HEK293 (cell line): ENCODE measurements around the gene NUP85.

ENCODE experiments used
- IKZF3 ChIP-seq: fragments of 450-650 bp; IDR thresholded peaks from 2 replicates; pipeline ENCODE4 v1.5.0; 2018; ENCODE audit warnings: missing biosample characterization, mild to moderate bottlenecking, missing genetic modification characterization, moderate library complexity
- KLF8 ChIP-seq: fragments of 450-650 bp; formaldehyde crosslinking; IDR thresholded peaks from 2 replicates; pipeline ENCODE4 v1.5.1; 2016; ENCODE audit warnings: missing biosample characterization, missing genetic modification characterization
- SCRT1 ChIP-seq: fragments of 450-650 bp; formaldehyde crosslinking; IDR thresholded peaks from 2 replicates; pipeline ENCODE4 v1.5.1; 2016; ENCODE audit warnings: missing biosample characterization, missing genetic modification characterization, borderline replicate concordance
- ZBTB20 ChIP-seq: fragments of 450-650 bp; formaldehyde crosslinking; IDR thresholded peaks from 2 replicates; pipeline ENCODE4 v1.5.1; 2016; ENCODE audit warnings: missing biosample characterization, missing genetic modification characterization
- ZNF174 ChIP-seq: fragments of 450-650 bp; formaldehyde crosslinking; IDR thresholded peaks from 2 replicates; pipeline ENCODE4 v1.5.0; 2017; ENCODE audit warnings: missing biosample characterization, mild to moderate bottlenecking, missing genetic modification characterization
- ZNF341 ChIP-seq: fragments of 450-650 bp; formaldehyde crosslinking; IDR thresholded peaks from 2 replicates; pipeline ENCODE4; 2016; ENCODE audit warnings: low read depth, missing biosample characterization, missing genetic modification characterization
- ZNF350 ChIP-seq: fragments of 450-650 bp; formaldehyde crosslinking; IDR thresholded peaks from 2 replicates; pipeline ENCODE4 v1.5.0; 2017; ENCODE audit warnings: missing biosample characterization, mild to moderate bottlenecking, missing genetic modification characterization
- ZNF394 ChIP-seq: fragments of 450-650 bp; formaldehyde crosslinking; IDR thresholded peaks from 2 replicates; pipeline ENCODE4 v1.5.1; 2016; ENCODE audit warnings: missing biosample characterization, missing genetic modification characterization, mild to moderate bottlenecking, moderate library complexity, borderline replicate concordance
- ZNF404 ChIP-seq: fragments of 450-650 bp; formaldehyde crosslinking; IDR thresholded peaks from 2 replicates; pipeline ENCODE4 v1.5.1; 2017; ENCODE audit warnings: missing biosample characterization, missing genetic modification characterization
- ZNF48 ChIP-seq: fragments of 450-650 bp; formaldehyde crosslinking; IDR thresholded peaks from 2 replicates; pipeline ENCODE4 v1.5.1; 2016; ENCODE audit warnings: missing biosample characterization, missing genetic modification characterization
- ZNF530 ChIP-seq: fragments of 450-650 bp; formaldehyde crosslinking; IDR thresholded peaks from 2 replicates; pipeline ENCODE4 v1.5.1; 2016; ENCODE audit warnings: low read depth, missing biosample characterization, missing genetic modification characterization
- ZNF560 ChIP-seq: fragments of 450-650 bp; formaldehyde crosslinking; IDR thresholded peaks from 2 replicates; pipeline ENCODE4 v1.5.1; 2017; ENCODE audit warnings: missing biosample characterization, missing genetic modification characterization, borderline replicate concordance
- ZNF561 ChIP-seq: fragments of 450-650 bp; IDR thresholded peaks from 2 replicates; pipeline ENCODE4 v1.5.1; 2018; ENCODE audit warnings: missing biosample characterization, missing genetic modification characterization, borderline replicate concordance
- ZNF585B ChIP-seq: fragments of 450-650 bp; formaldehyde crosslinking; IDR thresholded peaks from 2 replicates; pipeline ENCODE4 v1.5.1; 2016; ENCODE audit warnings: missing biosample characterization, missing genetic modification characterization
- ZNF624 ChIP-seq: fragments of 450-650 bp; formaldehyde crosslinking; IDR thresholded peaks from 2 replicates; pipeline ENCODE4 v1.5.1; 2017; ENCODE audit warnings: missing biosample characterization, missing genetic modification characterization
- ZXDB ChIP-seq: fragments of 450-650 bp; formaldehyde crosslinking; IDR thresholded peaks from 2 replicates; pipeline ENCODE4 v1.5.1; 2016; ENCODE audit warnings: missing biosample characterization, missing genetic modification characterization
- TF ChIP-seq, protein P1 (sequence below): fragments of 450-650 bp; formaldehyde crosslinking; IDR thresholded peaks from 2 replicates; pipeline ENCODE4 v1.5.1; 2016; ENCODE audit warnings: missing biosample characterization, missing genetic modification characterization, borderline replicate concordance
- TF ChIP-seq, protein P2 (sequence below): fragments of 450-650 bp; formaldehyde crosslinking; IDR thresholded peaks from 2 replicates; pipeline ENCODE4 v1.5.1; 2016; ENCODE audit warnings: missing biosample characterization, missing genetic modification characterization, borderline replicate concordance
- TF ChIP-seq, protein P3 (sequence below): fragments of 450-650 bp; formaldehyde crosslinking; IDR thresholded peaks from 2 replicates; pipeline ENCODE4 v1.5.1; 2016; ENCODE audit warnings: missing biosample characterization, missing genetic modification characterization, borderline replicate concordance
- TF ChIP-seq, protein P4 (sequence below): fragments of 450-650 bp; formaldehyde crosslinking; IDR thresholded peaks from 2 replicates; pipeline ENCODE4 v1.5.1; 2016; ENCODE audit warnings: missing biosample characterization, missing genetic modification characterization
- TF ChIP-seq, protein P5 (sequence below): fragments of 450-650 bp; formaldehyde crosslinking; IDR thresholded peaks from 2 replicates; pipeline ENCODE4 v1.5.1; 2016; ENCODE audit warnings: missing biosample characterization, missing genetic modification characterization

Gene NUP85

DNA sequence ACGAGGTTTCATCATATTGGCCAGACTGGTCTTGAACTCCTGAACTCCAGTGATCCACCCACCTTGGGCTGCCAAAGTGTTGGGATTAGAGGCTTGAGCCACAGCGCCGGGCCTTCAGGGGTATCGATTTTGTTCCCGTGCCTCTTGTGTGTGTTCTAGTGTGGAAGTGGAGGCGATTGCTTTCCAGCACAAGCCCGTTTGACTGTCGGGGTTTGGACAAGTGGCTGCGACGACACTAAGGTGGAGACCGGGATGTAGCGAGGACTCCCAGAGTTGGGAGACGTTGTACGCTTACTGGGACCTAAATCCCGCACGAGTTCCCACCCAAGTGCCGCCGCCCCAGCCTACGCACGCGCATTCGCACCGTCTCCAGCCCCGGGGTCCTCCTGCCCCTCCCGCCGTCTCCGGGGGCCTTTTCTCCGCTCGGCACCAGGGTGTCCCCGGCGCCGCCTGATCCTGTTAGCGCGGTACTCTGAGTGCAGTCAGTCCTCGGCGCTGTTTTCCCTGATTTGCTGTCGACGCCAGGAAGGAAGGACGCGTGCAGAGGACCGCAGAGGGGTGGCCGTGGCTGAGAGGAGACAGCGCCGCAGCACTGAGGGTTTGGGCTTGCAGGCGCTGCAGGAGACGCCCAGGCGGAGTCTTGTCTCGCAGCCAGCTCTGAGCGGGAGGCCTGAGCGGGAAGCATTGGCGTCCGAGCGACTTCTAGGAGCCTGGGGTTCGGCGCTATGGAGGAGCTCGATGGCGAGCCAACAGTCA lies at the start of gene NUP85 (continued):
- TF ChIP-seq ZNF624 (no peak), ZXDB (tag by site-specific recombination) (peak; percentile 84), ZNF394 (peak; percentile 60), ZNF404 (no peak), ZNF341 (tag by site-specific recombination) (peak; percentile 89), ZBTB20 (peak; percentile 26; the same call in 1 of the 2 replicates), ZNF350 (tag by site-specific recombination) (no peak), KLF8 (tag by site-specific recombination) (peak; percentile 95), IKZF3 (peak; percentile 87), ZNF530 (tag by site-specific recombination) (no peak), SCRT1 (no peak), ZNF561 (tag by site-specific recombination) (peak; percentile 30; the same call in 1 of the 2 replicates), ZNF560 (tag by site-specific recombination) (no peak), ZNF48 (no peak), ZNF174 (tag by site-specific recombination) (no peak), ZNF585B (no peak)
- TF ChIP-seq, protein P1, sequence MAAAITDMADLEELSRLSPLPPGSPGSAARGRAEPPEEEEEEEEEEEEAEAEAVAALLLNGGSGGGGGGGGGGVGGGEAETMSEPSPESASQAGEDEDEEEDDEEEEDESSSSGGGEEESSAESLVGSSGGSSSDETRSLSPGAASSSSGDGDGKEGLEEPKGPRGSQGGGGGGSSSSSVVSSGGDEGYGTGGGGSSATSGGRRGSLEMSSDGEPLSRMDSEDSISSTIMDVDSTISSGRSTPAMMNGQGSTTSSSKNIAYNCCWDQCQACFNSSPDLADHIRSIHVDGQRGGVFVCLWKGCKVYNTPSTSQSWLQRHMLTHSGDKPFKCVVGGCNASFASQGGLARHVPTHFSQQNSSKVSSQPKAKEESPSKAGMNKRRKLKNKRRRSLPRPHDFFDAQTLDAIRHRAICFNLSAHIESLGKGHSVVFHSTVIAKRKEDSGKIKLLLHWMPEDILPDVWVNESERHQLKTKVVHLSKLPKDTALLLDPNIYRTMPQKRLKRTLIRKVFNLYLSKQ (tag by site-specific recombination), result no peak
- TF ChIP-seq, protein P2, sequence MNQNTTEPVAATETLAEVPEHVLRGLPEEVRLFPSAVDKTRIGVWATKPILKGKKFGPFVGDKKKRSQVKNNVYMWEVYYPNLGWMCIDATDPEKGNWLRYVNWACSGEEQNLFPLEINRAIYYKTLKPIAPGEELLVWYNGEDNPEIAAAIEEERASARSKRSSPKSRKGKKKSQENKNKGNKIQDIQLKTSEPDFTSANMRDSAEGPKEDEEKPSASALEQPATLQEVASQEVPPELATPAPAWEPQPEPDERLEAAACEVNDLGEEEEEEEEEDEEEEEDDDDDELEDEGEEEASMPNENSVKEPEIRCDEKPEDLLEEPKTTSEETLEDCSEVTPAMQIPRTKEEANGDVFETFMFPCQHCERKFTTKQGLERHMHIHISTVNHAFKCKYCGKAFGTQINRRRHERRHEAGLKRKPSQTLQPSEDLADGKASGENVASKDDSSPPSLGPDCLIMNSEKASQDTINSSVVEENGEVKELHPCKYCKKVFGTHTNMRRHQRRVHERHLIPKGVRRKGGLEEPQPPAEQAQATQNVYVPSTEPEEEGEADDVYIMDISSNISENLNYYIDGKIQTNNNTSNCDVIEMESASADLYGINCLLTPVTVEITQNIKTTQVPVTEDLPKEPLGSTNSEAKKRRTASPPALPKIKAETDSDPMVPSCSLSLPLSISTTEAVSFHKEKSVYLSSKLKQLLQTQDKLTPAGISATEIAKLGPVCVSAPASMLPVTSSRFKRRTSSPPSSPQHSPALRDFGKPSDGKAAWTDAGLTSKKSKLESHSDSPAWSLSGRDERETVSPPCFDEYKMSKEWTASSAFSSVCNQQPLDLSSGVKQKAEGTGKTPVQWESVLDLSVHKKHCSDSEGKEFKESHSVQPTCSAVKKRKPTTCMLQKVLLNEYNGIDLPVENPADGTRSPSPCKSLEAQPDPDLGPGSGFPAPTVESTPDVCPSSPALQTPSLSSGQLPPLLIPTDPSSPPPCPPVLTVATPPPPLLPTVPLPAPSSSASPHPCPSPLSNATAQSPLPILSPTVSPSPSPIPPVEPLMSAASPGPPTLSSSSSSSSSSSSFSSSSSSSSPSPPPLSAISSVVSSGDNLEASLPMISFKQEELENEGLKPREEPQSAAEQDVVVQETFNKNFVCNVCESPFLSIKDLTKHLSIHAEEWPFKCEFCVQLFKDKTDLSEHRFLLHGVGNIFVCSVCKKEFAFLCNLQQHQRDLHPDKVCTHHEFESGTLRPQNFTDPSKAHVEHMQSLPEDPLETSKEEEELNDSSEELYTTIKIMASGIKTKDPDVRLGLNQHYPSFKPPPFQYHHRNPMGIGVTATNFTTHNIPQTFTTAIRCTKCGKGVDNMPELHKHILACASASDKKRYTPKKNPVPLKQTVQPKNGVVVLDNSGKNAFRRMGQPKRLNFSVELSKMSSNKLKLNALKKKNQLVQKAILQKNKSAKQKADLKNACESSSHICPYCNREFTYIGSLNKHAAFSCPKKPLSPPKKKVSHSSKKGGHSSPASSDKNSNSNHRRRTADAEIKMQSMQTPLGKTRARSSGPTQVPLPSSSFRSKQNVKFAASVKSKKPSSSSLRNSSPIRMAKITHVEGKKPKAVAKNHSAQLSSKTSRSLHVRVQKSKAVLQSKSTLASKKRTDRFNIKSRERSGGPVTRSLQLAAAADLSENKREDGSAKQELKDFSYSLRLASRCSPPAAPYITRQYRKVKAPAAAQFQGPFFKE, result no peak
- TF ChIP-seq, protein P3, sequence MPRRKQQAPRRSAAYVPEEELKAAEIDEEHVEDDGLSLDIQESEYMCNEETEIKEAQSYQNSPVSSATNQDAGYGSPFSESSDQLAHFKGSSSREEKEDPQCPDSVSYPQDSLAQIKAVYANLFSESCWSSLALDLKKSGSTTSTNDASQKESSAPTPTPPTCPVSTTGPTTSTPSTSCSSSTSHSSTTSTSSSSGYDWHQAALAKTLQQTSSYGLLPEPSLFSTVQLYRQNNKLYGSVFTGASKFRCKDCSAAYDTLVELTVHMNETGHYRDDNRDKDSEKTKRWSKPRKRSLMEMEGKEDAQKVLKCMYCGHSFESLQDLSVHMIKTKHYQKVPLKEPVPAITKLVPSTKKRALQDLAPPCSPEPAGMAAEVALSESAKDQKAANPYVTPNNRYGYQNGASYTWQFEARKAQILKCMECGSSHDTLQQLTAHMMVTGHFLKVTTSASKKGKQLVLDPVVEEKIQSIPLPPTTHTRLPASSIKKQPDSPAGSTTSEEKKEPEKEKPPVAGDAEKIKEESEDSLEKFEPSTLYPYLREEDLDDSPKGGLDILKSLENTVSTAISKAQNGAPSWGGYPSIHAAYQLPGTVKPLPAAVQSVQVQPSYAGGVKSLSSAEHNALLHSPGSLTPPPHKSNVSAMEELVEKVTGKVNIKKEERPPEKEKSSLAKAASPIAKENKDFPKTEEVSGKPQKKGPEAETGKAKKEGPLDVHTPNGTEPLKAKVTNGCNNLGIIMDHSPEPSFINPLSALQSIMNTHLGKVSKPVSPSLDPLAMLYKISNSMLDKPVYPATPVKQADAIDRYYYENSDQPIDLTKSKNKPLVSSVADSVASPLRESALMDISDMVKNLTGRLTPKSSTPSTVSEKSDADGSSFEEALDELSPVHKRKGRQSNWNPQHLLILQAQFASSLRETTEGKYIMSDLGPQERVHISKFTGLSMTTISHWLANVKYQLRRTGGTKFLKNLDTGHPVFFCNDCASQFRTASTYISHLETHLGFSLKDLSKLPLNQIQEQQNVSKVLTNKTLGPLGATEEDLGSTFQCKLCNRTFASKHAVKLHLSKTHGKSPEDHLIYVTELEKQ (tag by site-specific recombination), result no peak
- TF ChIP-seq, protein P4, sequence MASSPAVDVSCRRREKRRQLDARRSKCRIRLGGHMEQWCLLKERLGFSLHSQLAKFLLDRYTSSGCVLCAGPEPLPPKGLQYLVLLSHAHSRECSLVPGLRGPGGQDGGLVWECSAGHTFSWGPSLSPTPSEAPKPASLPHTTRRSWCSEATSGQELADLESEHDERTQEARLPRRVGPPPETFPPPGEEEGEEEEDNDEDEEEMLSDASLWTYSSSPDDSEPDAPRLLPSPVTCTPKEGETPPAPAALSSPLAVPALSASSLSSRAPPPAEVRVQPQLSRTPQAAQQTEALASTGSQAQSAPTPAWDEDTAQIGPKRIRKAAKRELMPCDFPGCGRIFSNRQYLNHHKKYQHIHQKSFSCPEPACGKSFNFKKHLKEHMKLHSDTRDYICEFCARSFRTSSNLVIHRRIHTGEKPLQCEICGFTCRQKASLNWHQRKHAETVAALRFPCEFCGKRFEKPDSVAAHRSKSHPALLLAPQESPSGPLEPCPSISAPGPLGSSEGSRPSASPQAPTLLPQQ (tag by site-specific recombination), result peak; percentile 34; the same call in 1 of the 2 replicates
- TF ChIP-seq, protein P5, sequence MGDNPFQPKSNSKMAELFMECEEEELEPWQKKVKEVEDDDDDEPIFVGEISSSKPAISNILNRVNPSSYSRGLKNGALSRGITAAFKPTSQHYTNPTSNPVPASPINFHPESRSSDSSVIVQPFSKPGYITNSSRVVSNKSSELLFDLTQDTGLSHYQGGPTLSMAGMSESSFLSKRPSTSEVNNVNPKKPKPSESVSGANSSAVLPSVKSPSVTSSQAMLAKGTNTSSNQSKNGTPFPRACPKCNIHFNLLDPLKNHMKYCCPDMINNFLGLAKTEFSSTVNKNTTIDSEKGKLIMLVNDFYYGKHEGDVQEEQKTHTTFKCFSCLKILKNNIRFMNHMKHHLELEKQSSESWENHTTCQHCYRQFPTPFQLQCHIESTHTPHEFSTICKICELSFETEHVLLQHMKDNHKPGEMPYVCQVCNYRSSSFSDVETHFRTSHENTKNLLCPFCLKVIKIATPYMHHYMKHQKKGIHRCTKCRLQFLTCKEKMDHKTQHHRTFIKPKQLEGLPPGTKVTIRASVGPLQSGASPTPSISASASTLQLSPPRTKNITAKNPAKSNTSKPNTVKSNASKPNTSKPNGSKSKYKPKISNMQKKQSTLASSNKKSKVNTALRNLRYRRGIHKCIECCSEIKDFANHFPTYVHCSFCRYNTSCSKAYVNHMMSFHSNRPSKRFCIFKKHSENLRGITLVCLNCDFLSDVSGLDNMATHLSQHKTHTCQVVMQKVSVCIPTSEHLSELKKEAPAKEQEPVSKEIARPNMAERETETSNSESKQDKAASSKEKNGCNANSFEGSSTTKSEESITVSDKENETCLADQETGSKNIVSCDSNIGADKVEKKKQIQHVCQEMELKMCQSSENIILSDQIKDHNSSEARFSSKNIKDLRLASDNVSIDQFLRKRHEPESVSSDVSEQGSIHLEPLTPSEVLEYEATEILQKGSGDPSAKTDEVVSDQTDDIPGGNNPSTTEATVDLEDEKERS, result no peak
